CD4-positive, alpha-beta T cell (primary cell): ENCODE measurements around the gene NAGPA. TPM values are rescaled to one million over a fixed set of nuclear protein-coding genes. Genes with fewer than 3 reads are reported as not detected.
A peak's percentile ranks its signal among the peaks of the same experiment; 100 is the strongest.

Source experiments
- ATAC-seq: fragments of 200-7000 bp; cut with Tn5 transposase; one replicate; pipeline ENCODE4 v1.10.0; 2022; ENCODE audit warnings: mild to moderate bottlenecking; ENCODE audit not compliant: poor library complexity
- CTCF ChIA-PET: fragments of 350-600 bp; sonication (Branson Sonifier 250); formaldehyde crosslinking; loops from one replicate; lab custom pipeline; 2021; ENCODE audit warnings: antibody characterized with exemption, inconsistent platforms; lab: Charles Lee
- POLR2A ChIA-PET: fragments of 350-600 bp; sonication (Branson Sonifier 250); formaldehyde crosslinking; loops from one replicate; lab custom pipeline; 2021; ENCODE audit warnings: antibody characterized with exemption, inconsistent platforms; lab: Charles Lee
- DNase-seq, 14 experiments: peaks; one replicate each; pipeline ENCODE4 v3.0.0-alpha.2; 2013 to 2020; ENCODE audit warnings: mixed read lengths in 2 of 14
- H3K27ac ChIP-seq, 2 donors: one replicate each; pipeline versions ENCODE4 v1.5.1 to v1.7.0; 2013; ENCODE audit warnings: low read length in 2 of 2, low read depth in 1 of 2, mild to moderate bottlenecking in 1 of 2
- H3K27me3 ChIP-seq, 2 experiments: 1 replicate in 1 of 2; 2 replicates in 1 of 2; pipeline versions ENCODE4 v1.6.1 to v1.7.0; 2013; ENCODE audit warnings: low read length in 2 of 2, control low read depth in 1 of 2, mild to moderate bottlenecking in 1 of 2, moderate library complexity in 1 of 2; ENCODE audit not compliant: insufficient read depth in 2 of 2, control insufficient read depth in 1 of 2
- H3K36me3 ChIP-seq: one replicate; pipeline ENCODE4 v1.6.1; 2013; ENCODE audit warnings: low read length, control low read depth; ENCODE audit not compliant: insufficient read depth
- H3K4me1 ChIP-seq: one replicate; pipeline ENCODE4 v1.6.1; 2013; ENCODE audit warnings: low read length, control low read depth; ENCODE audit not compliant: insufficient read depth
- H3K4me3 ChIP-seq: one replicate; pipeline ENCODE4 v1.5.1; 2013; ENCODE audit warnings: mild to moderate bottlenecking, low read length, moderate library complexity
- H3K9me3 ChIP-seq, 2 experiments: 1 replicate in 1 of 2; 2 replicates in 1 of 2; pipeline versions ENCODE4 v1.6.1 to v1.7.0; 2013; ENCODE audit warnings: low read length in 2 of 2, mild to moderate bottlenecking in 2 of 2, control low read depth in 1 of 2, moderate library complexity in 1 of 2; ENCODE audit not compliant: control insufficient read depth in 1 of 2, insufficient read depth in 1 of 2
- H3K27ac Mint-ChIP-seq: one replicate; pipeline ENCODE4 v1.8.0; 2020; ENCODE audit warnings: mixed read lengths
- H3K27me3 Mint-ChIP-seq: one replicate; pipeline ENCODE4 v1.8.0; 2021; ENCODE audit warnings: mixed read lengths
- H3K36me3 Mint-ChIP-seq: one replicate; pipeline ENCODE4 v1.8.0; 2021; ENCODE audit warnings: low read depth, mixed read lengths
- H3K4me1 Mint-ChIP-seq: one replicate; pipeline ENCODE4 v1.8.0; 2021; ENCODE audit warnings: low read depth, mixed read lengths
- H3K4me3 Mint-ChIP-seq: one replicate; pipeline ENCODE4 v1.8.0; 2020; ENCODE audit warnings: mild to moderate bottlenecking, mixed read lengths
- H3K9me3 Mint-ChIP-seq: one replicate; pipeline ENCODE4 v1.8.0; 2020; ENCODE audit warnings: mixed read lengths
- intact Hi-C, 2 experiments: fragments of 100-400 bp; cut with DNase I in 1 of 2; cut with micrococcal nuclease in 1 of 2; formaldehyde crosslinking; loops; one replicate each; pipeline versions ENCODE4 v1.15.1 to v1.9.0; 2023 to 2025; cut with DNase I, micrococcal nuclease
- total RNA-seq, 174 experiments: library from RNA in 2 of 174; stranded (reverse) in 2 of 174; gene quantifications; one replicate each; pipeline ENCODE4 v1.2.3 and lab custom pipeline; 2021 to 2026
- TF ChIP-seq, protein P1 (sequence below): fragments of 200-600 bp; IDR thresholded peaks from one replicate; pipeline ENCODE4 v1.8.0; 2022; ENCODE audit warnings: antibody characterized with exemption, mild to moderate bottlenecking

The NAGPA gene
- total RNA-seq, 2 experiments from 2014 or later = 30.0 to 34.0 TPM

DNA sequence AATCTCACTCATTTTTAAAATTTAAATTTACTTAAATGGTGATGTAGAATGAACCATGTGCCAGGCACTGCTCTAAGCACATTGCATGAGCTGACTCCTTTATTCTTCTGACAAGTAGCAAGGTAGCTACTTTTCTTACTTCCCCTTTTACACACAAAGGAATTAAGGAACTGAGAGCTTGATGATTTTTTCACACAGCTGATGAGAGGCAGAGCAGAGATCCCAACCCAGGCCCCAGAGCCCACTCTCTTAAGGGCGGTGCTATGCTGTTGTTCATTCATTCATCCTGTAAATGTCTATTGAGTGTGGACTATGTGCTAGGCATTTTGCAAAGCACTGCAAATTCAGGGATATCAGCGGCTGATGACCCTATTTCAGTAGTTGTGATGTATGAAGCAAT is 57.7 kb downstream of the NAGPA start:
- Histone ChIP-seq H3K4me1 (no peaks in the 10 kb centered on the region), H3K4me3 (no peak overlapping the region), H3K36me3 (no peaks in the 10 kb centered on the region), H3K27me3 (no peaks in the 10 kb centered on the region), H3K9me3 (peaks cover 0 to 22% of the 10 kb centered on the region in 2 experiments), H3K27ac (no peak overlapping the region)
- H3K27ac Mint-ChIP-seq = no peak overlapping the region
- intact Hi-C loops = no loop called here
- no peaks in the 10 kb centered on the region for H3K36me3 Mint-ChIP-seq
- no peaks in the 10 kb centered on the region for H3K9me3 Mint-ChIP-seq
- peaks cover 24% of the 10 kb centered on the region for H3K27me3 Mint-ChIP-seq
- ChIA-PET CTCF (no interaction called here), POLR2A (no interaction called here)
- H3K4me3 Mint-ChIP-seq = no peak overlapping the region
- ATAC-seq (no peak), DNase-seq (peak in 1 of 14 experiments; percentile 8)
- TF ChIP-seq, protein P1, sequence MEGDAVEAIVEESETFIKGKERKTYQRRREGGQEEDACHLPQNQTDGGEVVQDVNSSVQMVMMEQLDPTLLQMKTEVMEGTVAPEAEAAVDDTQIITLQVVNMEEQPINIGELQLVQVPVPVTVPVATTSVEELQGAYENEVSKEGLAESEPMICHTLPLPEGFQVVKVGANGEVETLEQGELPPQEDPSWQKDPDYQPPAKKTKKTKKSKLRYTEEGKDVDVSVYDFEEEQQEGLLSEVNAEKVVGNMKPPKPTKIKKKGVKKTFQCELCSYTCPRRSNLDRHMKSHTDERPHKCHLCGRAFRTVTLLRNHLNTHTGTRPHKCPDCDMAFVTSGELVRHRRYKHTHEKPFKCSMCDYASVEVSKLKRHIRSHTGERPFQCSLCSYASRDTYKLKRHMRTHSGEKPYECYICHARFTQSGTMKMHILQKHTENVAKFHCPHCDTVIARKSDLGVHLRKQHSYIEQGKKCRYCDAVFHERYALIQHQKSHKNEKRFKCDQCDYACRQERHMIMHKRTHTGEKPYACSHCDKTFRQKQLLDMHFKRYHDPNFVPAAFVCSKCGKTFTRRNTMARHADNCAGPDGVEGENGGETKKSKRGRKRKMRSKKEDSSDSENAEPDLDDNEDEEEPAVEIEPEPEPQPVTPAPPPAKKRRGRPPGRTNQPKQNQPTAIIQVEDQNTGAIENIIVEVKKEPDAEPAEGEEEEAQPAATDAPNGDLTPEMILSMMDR = no peak
- no peaks in the 10 kb centered on the region for H3K4me1 Mint-ChIP-seq

Other genes with a start within 250 kb of the NAGPA start
- gene SEPTIN12, start 245.6 kb downstream of the NAGPA start, total RNA-seq = not detected
- not detected for gene SMIM22, start 238.6 kb downstream of the NAGPA start, total RNA-seq
- 10 to 100 TPM in 1 of 2 experiments, 1 to 10 TPM in 1; 9.4 to 11.0 TPM for gene ROGDI, start 231.3 kb downstream of the NAGPA start, total RNA-seq
- gene GLYR1, start 186.6 kb downstream of the NAGPA start, total RNA-seq = 10 to 100 TPM; 71.7 to 77.2 TPM
- gene UBN1, start 186.5 kb downstream of the NAGPA start, total RNA-seq = 10 to 100 TPM; 45.7 to 45.8 TPM
- not detected for gene PPL, start 96.8 kb downstream of the NAGPA start, total RNA-seq
- not detected for gene SEC14L5, start 75.6 kb downstream of the NAGPA start, total RNA-seq
- not detected for gene C16orf89, start 32.0 kb upstream of the NAGPA start, total RNA-seq
- gene ALG1, start 37.9 kb upstream of the NAGPA start, total RNA-seq = 1 to 10 TPM; 8.9 to 9.0 TPM
- gene EEF2KMT, start 63.9 kb upstream of the NAGPA start, total RNA-seq = 1 to 10 TPM; 2.2 to 2.5 TPM